ENCODE results near the gene SKI. TPM values are rescaled to one million over a fixed set of nuclear protein-coding genes. Genes with fewer than 3 reads are reported as not detected.

The SKI gene
- total RNA-seq, 2 donors from 2014 or later, result 65.4 to 79.2 TPM

- Histone ChIP-seq H3K9ac (ENCODE audit: extremely low read depth, low read length, poor library complexity, severe bottlenecking) (no peak overlapping the region), H3K27ac (ENCODE audit: low read depth, low read length) (no peak overlapping the region), H3K27me3 (ENCODE audit: control insufficient read depth, insufficient read depth, low read length, poor library complexity, severe bottlenecking) (no peaks in the 10 kb centered on the region), H3K4me1 (ENCODE audit: control insufficient read depth, insufficient read depth, low read length) (no peaks in the 10 kb centered on the region), H3K9me3 (ENCODE audit: control insufficient read depth, low read length) (no peaks in the 10 kb centered on the region), H3K36me3 (ENCODE audit: control insufficient read depth, insufficient read depth, low read length) (peaks cover 6% of the 10 kb centered on the region), H3K4me3 (ENCODE audit: low read length) (no peak overlapping the region)
- H3K4me3 Mint-ChIP-seq, result no peak overlapping the region
- no peak for DNase-seq
- peaks cover 10% of the 10 kb centered on the region for H3K4me1 Mint-ChIP-seq
- no peak for TF ChIP-seq CTCF (conservative IDR thresholded peaks at IDR 0.05)
- no peaks in the 10 kb centered on the region for H3K9me3 Mint-ChIP-seq
- no peaks in the 10 kb centered on the region for H3K27me3 Mint-ChIP-seq (ENCODE audit: insufficient read depth)
- WGBS, 2 experiments (ENCODE audit: insufficient coverage in 1 of 2, insufficient read length in 1 of 2), result 93 to 96% methylated on average over 3 to 13 of the region's 13 CpGs
- H3K36me3 Mint-ChIP-seq (ENCODE audit: low read depth), result peaks cover 29% of the 10 kb centered on the region
- no peak overlapping the region for H3K27ac Mint-ChIP-seq
These were observed 40.5 kb upstream of the SKI start for GRCh38 chr1:2187619-2188018.

GRCh38 chr1:2188336-2188735, 39.8 kb upstream of the SKI start:
- H3K27me3 Mint-ChIP-seq (ENCODE audit: insufficient read depth), result no peaks in the 10 kb centered on the region
- no peak for TF ChIP-seq CTCF (conservative IDR thresholded peaks at IDR 0.05)
- H3K9ac ChIP-seq (ENCODE audit: extremely low read depth, low read length, poor library complexity, severe bottlenecking), result no peak overlapping the region
- no peak for DNase-seq
- no peak overlapping the region for H3K27ac Mint-ChIP-seq
- H3K4me3 Mint-ChIP-seq, result no peak overlapping the region
- no peaks in the 10 kb centered on the region for H3K9me3 Mint-ChIP-seq
- H3K27me3 ChIP-seq (ENCODE audit: control insufficient read depth, insufficient read depth, low read length, poor library complexity, severe bottlenecking), result no peaks in the 10 kb centered on the region
- H3K4me3 ChIP-seq (ENCODE audit: low read length), result no peak overlapping the region
- H3K36me3 Mint-ChIP-seq (ENCODE audit: low read depth), result peaks cover 28% of the 10 kb centered on the region
- H3K4me1 Mint-ChIP-seq, result peaks cover 12% of the 10 kb centered on the region
- no peak overlapping the region for H3K27ac ChIP-seq (ENCODE audit: low read depth, low read length)
- WGBS, 2 experiments (ENCODE audit: insufficient coverage in 1 of 2, insufficient read length in 1 of 2), result 95 to 96% methylated on average over 14 to 16 of the region's 16 CpGs
- peaks cover 6% of the 10 kb centered on the region for H3K36me3 ChIP-seq (ENCODE audit: control insufficient read depth, insufficient read depth, low read length)
- H3K4me1 ChIP-seq (ENCODE audit: control insufficient read depth, insufficient read depth, low read length), result peaks cover 1% of the 10 kb centered on the region
- H3K9me3 ChIP-seq (ENCODE audit: control insufficient read depth, low read length), result no peaks in the 10 kb centered on the region

- no peaks in the 10 kb centered on the region for H3K27me3 ChIP-seq (ENCODE audit: control insufficient read depth, insufficient read depth, low read length, poor library complexity, severe bottlenecking)
- peak; percentile 97 for DNase-seq
- H3K4me3 Mint-ChIP-seq, result peak overlapping the region; percentile 48
- H3K36me3 ChIP-seq (ENCODE audit: control insufficient read depth, insufficient read depth, low read length), result peaks cover 6% of the 10 kb centered on the region
- H3K27ac Mint-ChIP-seq, result peak overlapping the region; percentile 88
- 36 to 47% methylated on average over 42 to 65 of the region's 65 CpGs for WGBS, 2 experiments (ENCODE audit: insufficient coverage in 1 of 2, insufficient read length in 1 of 2)
- peaks cover 20% of the 10 kb centered on the region for H3K36me3 Mint-ChIP-seq (ENCODE audit: low read depth)
- H3K4me1 ChIP-seq (ENCODE audit: control insufficient read depth, insufficient read depth, low read length), result peaks cover 5% of the 10 kb centered on the region
- H3K9ac ChIP-seq (ENCODE audit: extremely low read depth, low read length, poor library complexity, severe bottlenecking), result peak overlapping the region; percentile 15
- H3K9me3 ChIP-seq (ENCODE audit: control insufficient read depth, low read length), result no peaks in the 10 kb centered on the region
- TF ChIP-seq CTCF (conservative IDR thresholded peaks at IDR 0.05), result no peak
- no peaks in the 10 kb centered on the region for H3K9me3 Mint-ChIP-seq
- no peaks in the 10 kb centered on the region for H3K27me3 Mint-ChIP-seq (ENCODE audit: insufficient read depth)
- H3K27ac ChIP-seq (ENCODE audit: low read depth, low read length), result peak overlapping the region; percentile 87
- peak overlapping the region; percentile 66 for H3K4me3 ChIP-seq (ENCODE audit: low read length)
- peaks cover 12% of the 10 kb centered on the region for H3K4me1 Mint-ChIP-seq
These were observed 38.4 kb upstream of the SKI start for GRCh38 chr1:2189459-2190425.

Measured in endodermal cell (in vitro differentiated cells).